WTC11 (cell line): ENCODE measurements around the gene OXT. TPM values are rescaled to one million over a fixed set of nuclear protein-coding genes. Genes with fewer than 3 reads are reported as not detected.

Experiments used
- ATAC-seq: fragments of 200-7000 bp; cut with Tn5 transposase; 2 replicates; pipeline ENCODE4 v1.10.0; 2021; ENCODE audit warnings: mild to moderate bottlenecking, moderate library complexity
- CTCF ChIA-PET: fragments of 300-600 bp; sonication (Branson Sonifier 250); formaldehyde crosslinking; loops from one replicate; lab custom pipeline; 2021; ENCODE audit warnings: antibody characterized with exemption; lab: Charles Lee
- POLR2A ChIA-PET: fragments of 350-600 bp; sonication (Branson Sonifier 250); formaldehyde crosslinking; loops from one replicate; lab custom pipeline; 2021; ENCODE audit warnings: antibody characterized with exemption; lab: Charles Lee
- DNase-seq: peaks from one replicate; pipeline ENCODE4 v3.0.0; 2021; ENCODE audit warnings: low spot score
- H3K27ac Mint-ChIP-seq: 2 replicates; pipeline ENCODE4 v1.8.0; 2021; ENCODE audit warnings: mixed read lengths
- H3K27me3 Mint-ChIP-seq: 2 replicates; pipeline ENCODE4 v1.8.0; 2021; ENCODE audit warnings: low read depth, mild to moderate bottlenecking, moderate library complexity, mixed read lengths
- H3K36me3 Mint-ChIP-seq: 2 replicates; pipeline ENCODE4 v1.8.0; 2021; ENCODE audit warnings: mixed read lengths
- H3K4me1 Mint-ChIP-seq: 2 replicates; pipeline ENCODE4 v1.8.0; 2022; ENCODE audit warnings: mixed read lengths
- H3K4me3 Mint-ChIP-seq: 2 replicates; pipeline ENCODE4 v1.8.0; 2021; ENCODE audit warnings: mild to moderate bottlenecking, moderate library complexity, mixed read lengths
- H3K9me3 Mint-ChIP-seq: 2 replicates; pipeline ENCODE4 v1.8.0; 2021; ENCODE audit warnings: mixed read lengths
- AFF4 ChIP-seq: sonication (generic); formaldehyde crosslinking; IDR thresholded peaks from 2 replicates; pipeline ENCODE4 v1.8.1; 2023; ENCODE audit warnings: mild to moderate bottlenecking, missing genetic modification reagents, borderline replicate concordance
- CBFB ChIP-seq: sonication (generic); formaldehyde crosslinking; IDR thresholded peaks from 2 replicates; pipeline ENCODE4 v1.8.1; 2022; ENCODE audit warnings: mild to moderate bottlenecking, low read depth, missing genetic modification reagents
- ELF4 ChIP-seq: sonication (generic); formaldehyde crosslinking; IDR thresholded peaks from 2 replicates; pipeline ENCODE4 v1.8.1; 2022; ENCODE audit warnings: low read depth, mild to moderate bottlenecking, moderate library complexity, missing genetic modification reagents
- FOXJ3 ChIP-seq: sonication (generic); formaldehyde crosslinking; IDR thresholded peaks from 2 replicates; pipeline ENCODE4 v1.9.0; 2021; ENCODE audit warnings: missing genetic modification reagents, mild to moderate bottlenecking, borderline replicate concordance
- GABPB1 ChIP-seq: sonication (generic); formaldehyde crosslinking; IDR thresholded peaks from 2 replicates; pipeline ENCODE4 v1.8.1; 2023; ENCODE audit warnings: mild to moderate bottlenecking, missing genetic modification reagents
- HMGXB4 ChIP-seq: sonication (generic); formaldehyde crosslinking; IDR thresholded peaks from 2 replicates; pipeline ENCODE4 v1.8.1; 2023; ENCODE audit warnings: mild to moderate bottlenecking, moderate library complexity, missing genetic modification reagents
- JAZF1 ChIP-seq: fragments of 250-450 bp; sonication (Bioruptor Pico); IDR thresholded peaks from 2 replicates; pipeline ENCODE4 v1.9.0; 2021; ENCODE audit warnings: moderate library complexity, mild to moderate bottlenecking, inconsistent platforms
- MYBL2 ChIP-seq: sonication (generic); formaldehyde crosslinking; IDR thresholded peaks from 2 replicates; pipeline ENCODE4 v1.8.1; 2023; ENCODE audit warnings: mild to moderate bottlenecking, moderate library complexity, missing genetic modification reagents
- NFE2L1 ChIP-seq: sonication (generic); formaldehyde crosslinking; IDR thresholded peaks from 2 replicates; pipeline ENCODE4 v1.8.1; 2023; ENCODE audit warnings: missing genetic modification reagents
- SMAD4 ChIP-seq: sonication (generic); formaldehyde crosslinking; IDR thresholded peaks from 2 replicates; pipeline ENCODE4 v1.8.0; 2022; ENCODE audit warnings: mild to moderate bottlenecking, missing genetic modification reagents
- TCF7 ChIP-seq: sonication (generic); formaldehyde crosslinking; IDR thresholded peaks from 2 replicates; pipeline ENCODE4 v1.8.0; 2022; ENCODE audit warnings: mild to moderate bottlenecking, low read depth, missing genetic modification reagents, moderate library complexity
- ZBTB21 ChIP-seq: sonication (generic); formaldehyde crosslinking; IDR thresholded peaks from 2 replicates; pipeline ENCODE4 v1.8.1; 2023; ENCODE audit warnings: mild to moderate bottlenecking, missing genetic modification reagents, borderline replicate concordance
- ZNF281 ChIP-seq: sonication (generic); formaldehyde crosslinking; IDR thresholded peaks from 2 replicates; pipeline ENCODE4 v1.8.0; 2023; ENCODE audit warnings: mild to moderate bottlenecking, missing genetic modification reagents
- ZNF416 ChIP-seq: fragments of 250-450 bp; sonication (Bioruptor Pico); IDR thresholded peaks from 2 replicates; pipeline ENCODE4 v1.9.0; 2021; ENCODE audit warnings: mild to moderate bottlenecking, inconsistent platforms
- ZNF423 ChIP-seq: fragments of 250-450 bp; sonication (Bioruptor Pico); IDR thresholded peaks from 2 replicates; pipeline ENCODE4 v2.1.2; 2022; ENCODE audit warnings: mild to moderate bottlenecking, moderate library complexity
- total RNA-seq: library from RNA; stranded (reverse); gene quantifications from 3 replicates; pipeline ENCODE4 v1.2.3, GENCODE V29; 2021
- TF ChIP-seq, protein P1 (sequence below): sonication (generic); formaldehyde crosslinking; IDR thresholded peaks from 2 replicates; pipeline ENCODE4 v1.8.1; 2022; ENCODE audit warnings: low read depth, missing genetic modification reagents, borderline replicate concordance
- TF ChIP-seq, protein P2 (sequence below): sonication (generic); formaldehyde crosslinking; IDR thresholded peaks from 2 replicates; pipeline ENCODE4 v1.8.0; 2023; ENCODE audit warnings: missing genetic modification reagents
- TF ChIP-seq, protein P3 (sequence below): sonication (generic); formaldehyde crosslinking; IDR thresholded peaks from 2 replicates; pipeline ENCODE4 v1.8.1; 2023; ENCODE audit warnings: mild to moderate bottlenecking, missing genetic modification reagents, moderate library complexity

The OXT gene
- total RNA-seq, 1 experiment from 2014 or later = not detected

DNA sequence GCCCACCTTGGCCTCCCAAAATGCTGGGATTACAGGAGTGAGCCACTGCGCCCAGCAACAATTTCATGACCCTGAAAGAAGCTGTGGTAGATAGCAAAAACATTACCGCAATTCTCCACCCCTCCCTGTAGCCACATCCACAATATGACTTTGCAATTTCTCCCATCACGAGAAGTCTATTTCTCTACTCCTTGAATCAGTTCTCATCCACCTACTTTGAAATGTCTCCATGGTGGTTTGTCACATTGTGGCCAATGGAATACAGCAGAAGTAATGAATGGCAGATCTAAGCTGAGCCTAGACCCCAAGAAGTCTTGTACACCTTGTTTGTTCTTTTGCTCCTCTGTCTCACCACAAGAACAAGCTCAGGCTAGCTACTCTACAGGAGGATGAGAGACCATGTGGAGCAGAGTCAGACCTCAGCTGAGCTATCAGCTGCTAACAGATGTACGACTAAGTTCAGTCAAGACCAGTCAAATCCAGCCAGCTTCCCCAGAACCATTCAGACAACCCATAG is 6.3 kb downstream of the OXT start:
- no peak overlapping the region for H3K27ac Mint-ChIP-seq
- ChIA-PET CTCF (interaction anchor here (0.7 to 1.8 kb wide), 13 partner anchors 8 to 1600 kb away, joined by 3 to 14 read pairs (median 5); no protein-coding TSS in a partner anchor), POLR2A (no interaction called here)
- peaks cover 73% of the 10 kb centered on the region for H3K27me3 Mint-ChIP-seq
- ATAC-seq (no peak), DNase-seq (no peak)
- H3K36me3 Mint-ChIP-seq = peaks cover 9% of the 10 kb centered on the region
- H3K4me3 Mint-ChIP-seq = no peak overlapping the region
- peaks cover under 1% of the 10 kb centered on the region for H3K4me1 Mint-ChIP-seq
- no peak for TF ChIP-seq ELF4 (CRISPR knock-in tag)
- H3K9me3 Mint-ChIP-seq = peaks cover 19% of the 10 kb centered on the region

DNA sequence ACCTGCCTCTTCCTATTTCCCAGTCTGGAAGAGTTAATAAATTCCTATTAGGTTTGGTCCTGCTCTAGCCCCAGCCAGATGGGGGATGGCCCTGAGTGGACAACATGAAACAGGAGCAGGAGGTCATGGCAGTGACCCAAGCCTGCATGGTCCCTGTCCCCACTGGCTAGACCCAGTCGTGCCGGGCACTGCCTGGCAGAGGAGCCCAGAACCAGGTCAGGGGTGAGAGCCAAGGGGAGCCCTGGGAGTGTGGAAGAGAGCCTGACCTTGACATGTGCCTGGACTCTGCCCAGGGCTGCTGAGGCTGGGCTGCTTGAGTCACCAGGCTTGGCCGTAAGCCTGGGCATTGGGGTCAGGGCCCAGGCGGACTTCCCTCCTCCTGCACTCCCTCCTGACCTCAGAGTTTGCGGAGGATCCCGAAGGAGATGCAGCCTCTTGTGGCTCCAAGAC is 9.5 kb downstream of the OXT start:
- ChIA-PET POLR2A (no interaction called here), CTCF (no interaction called here)
- H3K9me3 Mint-ChIP-seq = no peaks in the 10 kb centered on the region
- DNase-seq = no peak
- no peak for ATAC-seq
- H3K36me3 Mint-ChIP-seq = no peaks in the 10 kb centered on the region
- peaks cover 7% of the 10 kb centered on the region; the same call in 1 of the 2 replicates for H3K4me1 Mint-ChIP-seq
- H3K4me3 Mint-ChIP-seq = no peak overlapping the region
- H3K27ac Mint-ChIP-seq = no peak overlapping the region
- H3K27me3 Mint-ChIP-seq = peaks cover 59% of the 10 kb centered on the region
- TF ChIP-seq, protein P1, sequence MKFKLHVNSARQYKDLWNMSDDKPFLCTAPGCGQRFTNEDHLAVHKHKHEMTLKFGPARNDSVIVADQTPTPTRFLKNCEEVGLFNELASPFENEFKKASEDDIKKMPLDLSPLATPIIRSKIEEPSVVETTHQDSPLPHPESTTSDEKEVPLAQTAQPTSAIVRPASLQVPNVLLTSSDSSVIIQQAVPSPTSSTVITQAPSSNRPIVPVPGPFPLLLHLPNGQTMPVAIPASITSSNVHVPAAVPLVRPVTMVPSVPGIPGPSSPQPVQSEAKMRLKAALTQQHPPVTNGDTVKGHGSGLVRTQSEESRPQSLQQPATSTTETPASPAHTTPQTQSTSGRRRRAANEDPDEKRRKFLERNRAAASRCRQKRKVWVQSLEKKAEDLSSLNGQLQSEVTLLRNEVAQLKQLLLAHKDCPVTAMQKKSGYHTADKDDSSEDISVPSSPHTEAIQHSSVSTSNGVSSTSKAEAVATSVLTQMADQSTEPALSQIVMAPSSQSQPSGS (CRISPR knock-in tag) = no peak
- TF ChIP-seq SMAD4 (CRISPR knock-in tag) (no peak), ZNF281 (CRISPR knock-in tag) (no peak), CBFB (CRISPR knock-in tag) (no peak), HMGXB4 (CRISPR knock-in tag) (no peak), ZBTB21 (CRISPR knock-in tag) (no peak), ZNF416 (no peak), JAZF1 (CRISPR knock-in tag) (no peak), ZNF423 (CRISPR knock-in tag) (no peak), MYBL2 (CRISPR knock-in tag) (no peak)
- TF ChIP-seq, protein P2, sequence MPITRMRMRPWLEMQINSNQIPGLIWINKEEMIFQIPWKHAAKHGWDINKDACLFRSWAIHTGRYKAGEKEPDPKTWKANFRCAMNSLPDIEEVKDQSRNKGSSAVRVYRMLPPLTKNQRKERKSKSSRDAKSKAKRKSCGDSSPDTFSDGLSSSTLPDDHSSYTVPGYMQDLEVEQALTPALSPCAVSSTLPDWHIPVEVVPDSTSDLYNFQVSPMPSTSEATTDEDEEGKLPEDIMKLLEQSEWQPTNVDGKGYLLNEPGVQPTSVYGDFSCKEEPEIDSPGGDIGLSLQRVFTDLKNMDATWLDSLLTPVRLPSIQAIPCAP (CRISPR knock-in tag) = no peak
- TF ChIP-seq, protein P3, sequence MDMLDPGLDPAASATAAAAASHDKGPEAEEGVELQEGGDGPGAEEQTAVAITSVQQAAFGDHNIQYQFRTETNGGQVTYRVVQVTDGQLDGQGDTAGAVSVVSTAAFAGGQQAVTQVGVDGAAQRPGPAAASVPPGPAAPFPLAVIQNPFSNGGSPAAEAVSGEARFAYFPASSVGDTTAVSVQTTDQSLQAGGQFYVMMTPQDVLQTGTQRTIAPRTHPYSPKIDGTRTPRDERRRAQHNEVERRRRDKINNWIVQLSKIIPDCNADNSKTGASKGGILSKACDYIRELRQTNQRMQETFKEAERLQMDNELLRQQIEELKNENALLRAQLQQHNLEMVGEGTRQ (CRISPR knock-in tag) = no peak

- CTCF ChIA-PET = no interaction called here
- Mint-ChIP-seq H3K4me3 (peak overlapping the region; percentile 64), H3K36me3 (no peaks in the 10 kb centered on the region), H3K4me1 (peaks cover 7% of the 10 kb centered on the region; the same call in 1 of the 2 replicates), H3K27me3 (peaks cover 59% of the 10 kb centered on the region), H3K27ac (no peak overlapping the region), H3K9me3 (no peaks in the 10 kb centered on the region)
- ATAC-seq (no peak), DNase-seq (no peak)
- POLR2A ChIA-PET = no interaction called here
- TF ChIP-seq FOXJ3 (CRISPR knock-in tag) = no peak
- no peak for TF ChIP-seq TCF7
- TF ChIP-seq GABPB1 (CRISPR knock-in tag) = no peak
- TF ChIP-seq NFE2L1 = no peak
- TF ChIP-seq, protein P1 (CRISPR knock-in tag) = no peak
- no peak for TF ChIP-seq AFF4
These were observed 10.2 kb downstream of the OXT start for GRCh38 chr20:3081641-3082040.
